ENCODE measurements around the gene SOCS7. TPM values are rescaled to one million over a fixed set of nuclear protein-coding genes. Genes with fewer than 3 reads are reported as not detected.

Gene SOCS7
- total RNA-seq, 1 experiment from 2014 or later, result 31.0 TPM

DNA sequence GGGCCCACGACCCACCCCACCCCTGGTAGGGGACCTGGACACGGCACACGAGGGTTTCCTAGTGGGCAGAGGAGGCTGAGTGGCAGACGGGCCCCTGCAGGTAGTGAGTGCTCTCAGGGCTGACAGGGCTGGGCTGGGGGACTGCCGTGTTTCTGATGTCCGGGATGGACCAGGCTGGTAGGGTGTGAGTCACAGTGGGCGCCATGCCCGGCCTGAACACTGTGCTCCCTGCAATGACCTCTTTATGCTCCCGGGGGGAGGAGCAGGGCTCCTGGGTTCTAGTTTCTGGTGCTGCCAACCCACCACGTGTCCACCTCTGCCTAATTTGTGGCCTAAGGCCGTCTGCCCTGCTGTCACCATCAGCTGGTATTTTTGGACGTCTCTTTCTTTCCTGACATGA, 102.9 kb downstream of the SOCS7 start:
- no TSS peak for BruUV-seq (replicated peaks)
- peaks cover 46% of the 10 kb centered on the region for H3K4me1 ChIP-seq (ENCODE audit: control insufficient read depth, insufficient read depth, low read length)

More for the DNA sequence above, 102.9 kb downstream of the SOCS7 start:
- ATAC-seq (peak; percentile 79), DNase-seq (ENCODE audit: low read depth, low spot score) (peak; percentile 25)
- Histone ChIP-seq H3K36me3 (ENCODE audit: control insufficient read depth, insufficient read depth, low read length) (no peaks in the 10 kb centered on the region), H3K27me3 (ENCODE audit: control insufficient read depth, insufficient read depth, low read length) (no peaks in the 10 kb centered on the region), H3K27ac (ENCODE audit: low read length) (peak overlapping the region; percentile 78), H3K4me3 (ENCODE audit: low read depth in 2 of 2, low read length in 2 of 2) (peak overlapping the region; percentile 41 to 49), H3K9me3 (ENCODE audit: control insufficient read depth, insufficient read depth, low read depth, low read length) (no peaks in the 10 kb centered on the region)
- in situ Hi-C loops (cut with HindIII; ENCODE audit: low pct_unique_long_range_greater_than_20kb, low sequenced_read_pairs), result no loop called here
- CTCF ChIA-PET, result interaction anchor here (0.6 kb wide), 1 partner anchor 102 kb away, joined by 4 read pairs; no protein-coding TSS in a partner anchor
- POLR2A ChIA-PET, result no interaction called here
- TF ChIP-seq CTCF (IDR thresholded peaks at IDR 0.05), result no peak
- peak; percentile 27; the same call in 1 of the 2 replicates for TF ChIP-seq POLR2AphosphoS5 (IDR thresholded peaks at IDR 0.05; ENCODE audit: low read depth, low read length)
- TF ChIP-seq SIN3A (IDR thresholded peaks at IDR 0.05; ENCODE audit: borderline replicate concordance, insufficient read depth, low read depth, low read length), result no peak
- intact Hi-C loops (cut with micrococcal nuclease; ENCODE audit: unreplicated experiment), result no loop called here

Other genes with a start within 250 kb of the SOCS7 start
- gene TBC1D3E, start 223.9 kb upstream of the SOCS7 start, total RNA-seq (2021; ENCODE audit: unreplicated experiment), result not detected
- gene TBC1D3, start 159.3 kb upstream of the SOCS7 start, total RNA-seq (2021; ENCODE audit: unreplicated experiment), result not detected
- gene MRPL45, start 54.7 kb upstream of the SOCS7 start, total RNA-seq (2021; ENCODE audit: unreplicated experiment), result 24.7 TPM
- gene GPR179, start 7.9 kb upstream of the SOCS7 start, total RNA-seq (2021; ENCODE audit: unreplicated experiment), result 0.03 TPM
- gene ARHGAP23, start 76.6 kb downstream of the SOCS7 start, total RNA-seq (2021; ENCODE audit: unreplicated experiment), result 33.0 TPM

Measured in Panc1 (cell line).